Suprapubic skin (tissue), 3 donors: Measurements from ENCODE around the gene CEBPB.

Experiments used
- POLR2A ChIP-seq, 2 donors: fragments of 450-650 bp; IDR thresholded peaks; one replicate each; pipeline ENCODE4 v1.6.1; 2017; ENCODE audit warnings: antibody characterized with exemption in 2 of 2, mild to moderate bottlenecking in 2 of 2, moderate library complexity in 2 of 2
- TF ChIP-seq, protein P1 (sequence below), 2 donors: fragments of 200-600 bp in 1 of 2; fragments of 450-650 bp in 1 of 2; sonication (generic) in 1 of 2; IDR thresholded peaks; one replicate each; pipeline ENCODE4 v1.5.1; 2016 to 2019; ENCODE audit warnings: antibody characterized with exemption in 2 of 2, mild to moderate bottlenecking in 1 of 2, moderate library complexity in 1 of 2

DNA sequence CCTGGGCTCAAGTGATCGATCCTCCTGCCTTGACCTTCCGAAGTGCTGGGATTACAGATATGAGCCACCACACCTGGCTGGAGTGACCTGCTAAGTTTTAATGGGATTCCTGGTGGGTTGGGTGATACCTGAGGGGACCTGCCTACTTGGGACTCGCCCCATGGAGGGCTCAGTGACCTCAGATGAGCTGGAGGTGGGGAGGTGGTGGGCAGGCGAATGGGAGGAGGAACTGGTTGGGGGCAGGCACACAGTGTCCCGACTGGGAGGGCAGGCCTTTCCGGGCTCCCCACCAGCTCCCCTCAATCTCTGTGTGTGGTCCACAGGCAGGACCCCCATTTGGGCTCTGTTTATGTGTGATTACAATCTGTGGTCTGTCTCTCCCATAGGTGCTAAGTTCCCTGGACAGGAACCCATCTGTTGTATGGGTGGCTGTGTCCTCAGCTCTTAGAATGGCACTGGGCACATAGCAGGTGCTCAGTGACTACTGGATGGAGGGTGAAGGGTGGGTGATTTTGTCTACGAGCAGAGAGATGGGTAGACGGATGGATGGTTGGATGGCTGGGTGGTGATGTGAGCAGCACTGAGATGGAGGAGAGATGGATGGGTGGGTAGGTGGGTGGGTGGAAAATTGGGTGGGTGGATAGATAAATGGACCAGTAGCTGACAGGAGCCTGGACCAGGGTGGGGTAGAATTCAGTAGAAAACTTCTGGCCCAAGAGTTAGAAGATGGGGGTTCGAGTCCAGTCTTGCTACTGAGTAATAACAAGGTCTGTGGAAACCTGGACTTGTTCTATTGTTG, 23.8 kb downstream of the CEBPB start:
- TF ChIP-seq POLR2A (IDR thresholded peaks at IDR 0.05), result no peak
- TF ChIP-seq, protein P1, sequence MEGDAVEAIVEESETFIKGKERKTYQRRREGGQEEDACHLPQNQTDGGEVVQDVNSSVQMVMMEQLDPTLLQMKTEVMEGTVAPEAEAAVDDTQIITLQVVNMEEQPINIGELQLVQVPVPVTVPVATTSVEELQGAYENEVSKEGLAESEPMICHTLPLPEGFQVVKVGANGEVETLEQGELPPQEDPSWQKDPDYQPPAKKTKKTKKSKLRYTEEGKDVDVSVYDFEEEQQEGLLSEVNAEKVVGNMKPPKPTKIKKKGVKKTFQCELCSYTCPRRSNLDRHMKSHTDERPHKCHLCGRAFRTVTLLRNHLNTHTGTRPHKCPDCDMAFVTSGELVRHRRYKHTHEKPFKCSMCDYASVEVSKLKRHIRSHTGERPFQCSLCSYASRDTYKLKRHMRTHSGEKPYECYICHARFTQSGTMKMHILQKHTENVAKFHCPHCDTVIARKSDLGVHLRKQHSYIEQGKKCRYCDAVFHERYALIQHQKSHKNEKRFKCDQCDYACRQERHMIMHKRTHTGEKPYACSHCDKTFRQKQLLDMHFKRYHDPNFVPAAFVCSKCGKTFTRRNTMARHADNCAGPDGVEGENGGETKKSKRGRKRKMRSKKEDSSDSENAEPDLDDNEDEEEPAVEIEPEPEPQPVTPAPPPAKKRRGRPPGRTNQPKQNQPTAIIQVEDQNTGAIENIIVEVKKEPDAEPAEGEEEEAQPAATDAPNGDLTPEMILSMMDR (IDR thresholded peaks at IDR 0.05), result no peak
